ENCODE data around the gene BBS9.
"Not testable (repeated sequence)": the region's sequence is repeated elsewhere in the genome, so short reads cannot be mapped to it uniquely, and the experiment has no call there.

The BBS9 gene

GRCh38 chr7:33432821-33433220 lies 303.5 kb downstream of the BBS9 start:
- no peak for DNase-seq (ENCODE audit: low spot score)

GRCh38 chr7:33433357-33433756 lies 304.0 kb downstream of the BBS9 start:
- no peak for DNase-seq (ENCODE audit: low spot score)

- DNase-seq (ENCODE audit: low spot score) = no peak
Observed at GRCh38 chr7:33444511-33444910, 315.1 kb downstream of the BBS9 start.

- no peak for DNase-seq (ENCODE audit: low spot score)
Observed at GRCh38 chr7:33446551-33446950, 317.2 kb downstream of the BBS9 start.

GRCh38 chr7:33448035-33448434 lies 318.7 kb downstream of the BBS9 start:
- DNase-seq (ENCODE audit: low spot score) = no peak

GRCh38 chr7:33449847-33450246 lies 320.5 kb downstream of the BBS9 start:
- no peak for DNase-seq (ENCODE audit: low spot score)

- peak; percentile 2 for DNase-seq (ENCODE audit: low spot score)
Observed at GRCh38 chr7:33452805-33453502, 323.6 kb downstream of the BBS9 start.

- no peak for DNase-seq (ENCODE audit: low spot score)
Observed at GRCh38 chr7:33457039-33457438, 327.7 kb downstream of the BBS9 start.

- no peak for DNase-seq (ENCODE audit: low spot score)
Observed at GRCh38 chr7:33458581-33458980, 329.2 kb downstream of the BBS9 start.

GRCh38 chr7:33459340-33459751 lies 330.0 kb downstream of the BBS9 start:
- DNase-seq (ENCODE audit: low spot score) = no peak

GRCh38 chr7:33463131-33463530 lies 333.8 kb downstream of the BBS9 start:
- no peak for DNase-seq (ENCODE audit: low spot score)

GRCh38 chr7:33466203-33466602 lies 336.8 kb downstream of the BBS9 start:
- DNase-seq (ENCODE audit: low spot score) = no peak

- DNase-seq (ENCODE audit: low spot score) = no peak
Observed at GRCh38 chr7:33471636-33472242, 342.4 kb downstream of the BBS9 start.

GRCh38 chr7:33472348-33473025 lies 343.1 kb downstream of the BBS9 start:
- DNase-seq (ENCODE audit: low spot score) = no peak

GRCh38 chr7:33477719-33478480 lies 348.5 kb downstream of the BBS9 start:
- DNase-seq (ENCODE audit: low spot score) = no peak

- DNase-seq (ENCODE audit: low spot score) = not testable (repeated sequence)
Observed at GRCh38 chr7:33484476-33484875, 355.1 kb downstream of the BBS9 start.

GRCh38 chr7:33485747-33486493 lies 356.6 kb downstream of the BBS9 start:
- no peak for DNase-seq (ENCODE audit: low spot score)

- no peak for DNase-seq (ENCODE audit: low spot score)
Observed at GRCh38 chr7:33486633-33487032, 357.3 kb downstream of the BBS9 start.

- DNase-seq (ENCODE audit: low spot score) = no peak
Observed at GRCh38 chr7:33487998-33488682, 358.8 kb downstream of the BBS9 start.

GRCh38 chr7:33494474-33494873 lies 365.1 kb downstream of the BBS9 start:
- DNase-seq (ENCODE audit: low spot score) = no peak

- DNase-seq (ENCODE audit: low spot score) = no peak
Observed at GRCh38 chr7:33495207-33495606, 365.8 kb downstream of the BBS9 start.
